OCI-LY1 (cell line): ENCODE measurements around the gene STAT4.

ENCODE experiments used
- H2AFZ ChIP-seq: fragments of 200-600 bp; sonication (generic), shearing (Covaris generic); 2 replicates; pipeline ENCODE4 v1.6.0; 2014; ENCODE audit warnings: antibody characterized with exemption, mild to moderate bottlenecking, low read length
- H3F3A ChIP-seq: fragments of 200-600 bp; sonication (generic), shearing (Covaris generic); 2 replicates; pipeline ENCODE4 v1.6.0; 2014; ENCODE audit warnings: mild to moderate bottlenecking, antibody characterized with exemption, low read length, moderate library complexity; ENCODE audit not compliant: insufficient read depth
- H3K27ac ChIP-seq: fragments of 200-600 bp; sonication (generic); 2 replicates; pipeline ENCODE4 v1.5.1; 2014; ENCODE audit warnings: low read length, mixed run types, mild to moderate bottlenecking, low read depth; ENCODE audit not compliant: poor library complexity, severe bottlenecking
- H3K27me3 ChIP-seq: fragments of 200-600 bp; sonication (generic); 2 replicates; pipeline ENCODE4 v1.6.0; 2014; ENCODE audit warnings: antibody characterized with exemption, mild to moderate bottlenecking, low read length, moderate library complexity; ENCODE audit not compliant: insufficient read depth
- H3K36me3 ChIP-seq: fragments of 200-600 bp; sonication (generic); 2 replicates; pipeline ENCODE4 v1.6.1; 2014; ENCODE audit warnings: mild to moderate bottlenecking, antibody characterized with exemption, low read length, moderate library complexity, mixed read lengths; ENCODE audit not compliant: insufficient read depth
- H3K4me1 ChIP-seq: fragments of 200-600 bp; sonication (generic); 2 replicates; pipeline ENCODE4 v1.5.1; 2014; ENCODE audit warnings: mild to moderate bottlenecking, low read length, moderate library complexity; ENCODE audit not compliant: insufficient read depth, severe bottlenecking
- H3K4me2 ChIP-seq: fragments of 200-600 bp; sonication (generic), shearing (Covaris generic); 2 replicates; pipeline ENCODE4 v1.6.1; 2014; ENCODE audit warnings: low read length
- H3K4me3 ChIP-seq: fragments of 200-600 bp; sonication (generic); 2 replicates; pipeline ENCODE4 v1.5.1; 2014; ENCODE audit warnings: low read length, low read depth, mild to moderate bottlenecking, mixed read lengths; ENCODE audit not compliant: poor library complexity, severe bottlenecking
- H3K79me2 ChIP-seq: fragments of 200-600 bp; shearing (Covaris generic); 2 replicates; pipeline ENCODE4 v1.6.1; 2016; ENCODE audit warnings: mixed run types, low read length, mixed read lengths; ENCODE audit not compliant: insufficient read depth
- H3K9ac ChIP-seq: fragments of 200-600 bp; sonication (generic), shearing (Covaris generic); 2 replicates; pipeline ENCODE4 v1.6.1; 2014; ENCODE audit warnings: mild to moderate bottlenecking, low read length, mixed read lengths
- H3K9me2 ChIP-seq: fragments of 200-600 bp; sonication (generic), shearing (Covaris generic); 2 replicates; pipeline ENCODE4 v1.6.1; 2014; ENCODE audit warnings: low read depth, mild to moderate bottlenecking, low read length, mixed read lengths
- H3K9me3 ChIP-seq: fragments of 200-600 bp; shearing (Covaris generic); 2 replicates; pipeline ENCODE4 v1.6.1; 2014; ENCODE audit warnings: low read length, mixed read lengths
- H4K20me1 ChIP-seq: fragments of 200-600 bp; sonication (generic), shearing (Covaris generic); 2 replicates; pipeline ENCODE4 v1.6.0; 2016; ENCODE audit warnings: mild to moderate bottlenecking, low read length; ENCODE audit not compliant: insufficient read depth
- EZH2 ChIP-seq: fragments of 200-600 bp; sonication (generic), shearing (Covaris generic); IDR thresholded peaks from 2 replicates; pipeline ENCODE4 v1.8.0; 2017; ENCODE audit warnings: borderline replicate concordance, mixed run types, mild to moderate bottlenecking, antibody characterized with exemption, low read length, moderate library complexity, mixed read lengths
- TF ChIP-seq, protein P1 (sequence below): fragments of 200-600 bp; sonication (generic), shearing (Covaris generic); IDR thresholded peaks from 2 replicates; pipeline ENCODE4 v1.5.1; 2017; ENCODE audit warnings: mild to moderate bottlenecking, antibody characterized with exemption, low read length, moderate library complexity, mixed read lengths

The STAT4 gene

DNA sequence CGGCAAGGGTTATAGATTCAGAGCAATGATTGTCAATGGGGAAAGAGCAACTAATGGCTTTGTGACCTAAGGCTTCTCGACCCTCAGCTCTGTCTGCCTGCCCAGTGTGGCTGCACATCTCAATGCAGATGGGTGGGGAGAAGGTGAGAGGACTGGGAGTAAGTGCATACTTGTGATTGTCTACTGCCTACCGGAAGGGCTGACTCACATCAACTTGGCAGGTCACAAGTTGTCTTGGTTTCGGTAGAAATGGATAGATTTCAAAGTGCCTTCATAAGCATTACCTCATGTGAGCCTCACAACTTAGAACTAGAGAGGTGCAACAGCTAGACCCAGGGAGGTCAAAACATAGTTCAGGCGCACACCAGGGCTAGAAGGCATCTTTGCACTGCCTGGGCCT is 166.2 kb downstream of the STAT4 start:
- H3K4me2 ChIP-seq, result no peak overlapping the region
- H2AFZ ChIP-seq, result no peak overlapping the region
- peaks cover 94% of the 10 kb centered on the region for H3K36me3 ChIP-seq
- H3K4me3 ChIP-seq, result no peak overlapping the region
- H4K20me1 ChIP-seq, result no peaks in the 10 kb centered on the region
- no peaks in the 10 kb centered on the region for H3F3A ChIP-seq
- H3K9ac ChIP-seq, result no peak overlapping the region
- TF ChIP-seq, protein P1, sequence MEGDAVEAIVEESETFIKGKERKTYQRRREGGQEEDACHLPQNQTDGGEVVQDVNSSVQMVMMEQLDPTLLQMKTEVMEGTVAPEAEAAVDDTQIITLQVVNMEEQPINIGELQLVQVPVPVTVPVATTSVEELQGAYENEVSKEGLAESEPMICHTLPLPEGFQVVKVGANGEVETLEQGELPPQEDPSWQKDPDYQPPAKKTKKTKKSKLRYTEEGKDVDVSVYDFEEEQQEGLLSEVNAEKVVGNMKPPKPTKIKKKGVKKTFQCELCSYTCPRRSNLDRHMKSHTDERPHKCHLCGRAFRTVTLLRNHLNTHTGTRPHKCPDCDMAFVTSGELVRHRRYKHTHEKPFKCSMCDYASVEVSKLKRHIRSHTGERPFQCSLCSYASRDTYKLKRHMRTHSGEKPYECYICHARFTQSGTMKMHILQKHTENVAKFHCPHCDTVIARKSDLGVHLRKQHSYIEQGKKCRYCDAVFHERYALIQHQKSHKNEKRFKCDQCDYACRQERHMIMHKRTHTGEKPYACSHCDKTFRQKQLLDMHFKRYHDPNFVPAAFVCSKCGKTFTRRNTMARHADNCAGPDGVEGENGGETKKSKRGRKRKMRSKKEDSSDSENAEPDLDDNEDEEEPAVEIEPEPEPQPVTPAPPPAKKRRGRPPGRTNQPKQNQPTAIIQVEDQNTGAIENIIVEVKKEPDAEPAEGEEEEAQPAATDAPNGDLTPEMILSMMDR, result no peak
- no peak for TF ChIP-seq EZH2
- H3K27ac ChIP-seq, result no peak overlapping the region
- H3K9me2 ChIP-seq, result no peaks in the 10 kb centered on the region
- H3K9me3 ChIP-seq, result no peaks in the 10 kb centered on the region
- no peaks in the 10 kb centered on the region for H3K79me2 ChIP-seq
- no peaks in the 10 kb centered on the region for H3K27me3 ChIP-seq
- peaks cover 22% of the 10 kb centered on the region for H3K4me1 ChIP-seq

DNA sequence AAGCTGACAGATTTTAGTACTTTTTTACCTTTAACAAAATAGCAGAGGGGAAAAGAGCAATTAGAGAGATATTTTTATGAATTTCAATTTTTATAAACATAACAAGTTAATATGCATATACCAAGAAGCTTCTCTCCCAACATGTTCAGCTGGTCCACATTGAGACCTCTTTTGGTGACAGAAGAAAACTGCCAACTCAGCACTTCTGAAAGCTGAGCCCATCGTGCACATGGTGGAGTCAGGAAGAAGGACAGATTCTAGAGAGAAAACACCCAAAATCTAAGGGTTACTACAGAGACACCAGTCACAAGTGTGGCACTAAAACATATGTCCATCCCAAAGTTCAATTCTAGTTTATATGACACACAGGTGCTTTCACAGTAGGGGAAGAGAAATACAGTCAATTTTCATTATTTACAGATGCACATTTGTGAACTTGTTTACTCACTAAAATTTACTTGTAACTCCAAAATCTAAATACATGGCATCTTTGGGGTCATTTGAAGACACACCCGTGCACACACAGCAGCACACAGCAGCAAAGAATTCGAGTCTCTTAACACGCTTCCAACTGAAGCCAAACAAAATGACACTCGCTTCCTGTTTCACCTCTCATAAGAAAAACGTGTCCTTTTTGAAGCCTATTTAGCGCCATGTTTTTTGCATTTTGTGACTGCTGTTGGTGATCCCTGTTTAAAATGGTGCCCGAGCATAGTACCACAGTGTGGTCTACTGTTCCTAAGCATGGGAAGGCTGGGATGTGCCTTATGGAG is 168.3 kb downstream of the STAT4 start:
- peaks cover 91% of the 10 kb centered on the region for H3K36me3 ChIP-seq
- H3K4me1 ChIP-seq, result peaks cover 24% of the 10 kb centered on the region
- H4K20me1 ChIP-seq, result no peaks in the 10 kb centered on the region

DNA sequence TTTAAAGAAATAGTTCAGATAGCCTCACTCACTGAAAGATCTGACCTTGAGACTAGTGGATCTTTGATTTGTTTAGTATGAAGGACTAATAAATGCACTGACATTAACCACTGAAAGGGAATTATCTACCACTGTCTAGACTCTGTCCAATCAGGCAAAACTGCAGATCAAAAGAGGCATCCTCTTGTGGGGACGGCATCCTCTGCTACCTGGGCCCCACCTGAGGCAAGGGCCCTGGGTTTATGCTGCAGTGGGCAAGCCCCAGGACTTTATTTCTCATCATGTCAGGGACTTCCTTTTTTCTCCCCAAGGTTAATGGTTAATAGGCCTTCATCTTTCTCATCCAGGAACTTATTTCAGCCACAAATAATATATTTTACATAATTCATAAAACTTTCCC is 169.1 kb downstream of the STAT4 start:
- H2AFZ ChIP-seq, result no peak overlapping the region
- H3K9ac ChIP-seq, result no peak overlapping the region
- no peaks in the 10 kb centered on the region for H3K27me3 ChIP-seq
- no peaks in the 10 kb centered on the region for H3K79me2 ChIP-seq
- H3K4me2 ChIP-seq, result no peak overlapping the region
- no peak overlapping the region for H3K4me3 ChIP-seq
- H3K27ac ChIP-seq, result peak overlapping the region; percentile 67
- peaks cover 86% of the 10 kb centered on the region for H3K36me3 ChIP-seq
- no peaks in the 10 kb centered on the region for H3K9me2 ChIP-seq
- no peak for TF ChIP-seq EZH2
- TF ChIP-seq, protein P1, result no peak
- no peaks in the 10 kb centered on the region for H3F3A ChIP-seq
- H3K9me3 ChIP-seq, result no peaks in the 10 kb centered on the region
- H3K4me1 ChIP-seq, result peaks cover 24% of the 10 kb centered on the region
- no peaks in the 10 kb centered on the region for H4K20me1 ChIP-seq

More for the DNA sequence above, 168.3 kb downstream of the STAT4 start:
- H3K27ac ChIP-seq, result no peak overlapping the region
- no peaks in the 10 kb centered on the region for H3K79me2 ChIP-seq
- TF ChIP-seq, protein P1, result no peak
- TF ChIP-seq EZH2, result no peak
- H3K27me3 ChIP-seq, result no peaks in the 10 kb centered on the region
- no peak overlapping the region for H3K9ac ChIP-seq
- no peaks in the 10 kb centered on the region for H3K9me3 ChIP-seq
- no peak overlapping the region for H3K4me2 ChIP-seq
- H3F3A ChIP-seq, result no peaks in the 10 kb centered on the region
- H3K4me3 ChIP-seq, result no peak overlapping the region
- no peaks in the 10 kb centered on the region for H3K9me2 ChIP-seq
- no peak overlapping the region for H2AFZ ChIP-seq
